GM12878 (cell line): ENCODE measurements around the gene SLC12A6. TPM values are rescaled to one million over a fixed set of nuclear protein-coding genes. Genes with fewer than 3 reads are reported as not detected.

ENCODE experiments used
- ATAC-seq: fragments of 200-7000 bp; cut with Tn5 transposase; 3 replicates; pipeline ENCODE4 v1.9.1; 2020; ENCODE audit warnings: mild to moderate bottlenecking, moderate library complexity
- BruUV-seq: library from RNA; stranded (reverse); fragments of 400-500 nt; replicated peaks from 2 replicates; lab custom pipeline; 2021; lab: Mats Ljungman, UMichigan
- CTCF ChIA-PET: fragments of 300-600 bp; sonication (Branson Sonifier 250); formaldehyde crosslinking; extraction: SDS; loops from one replicate; lab custom pipeline; 2021; ENCODE audit warnings: inconsistent platforms; lab: Yijun Ruan, JAX
- POLR2A ChIA-PET: fragments of 350-600 bp; formaldehyde crosslinking; extraction: SDS; loops from one replicate; lab custom pipeline; 2021; ENCODE audit warnings: inconsistent platforms; lab: Charles Lee
- RAD21 ChIA-PET: fragments of 300-600 bp; sonication (Branson Sonifier 250); formaldehyde crosslinking; loops from one replicate; lab custom pipeline; 2023; ENCODE audit warnings: antibody characterized with exemption; ENCODE audit not compliant: unreplicated experiment; lab: Charles Lee
- SMC1A ChIA-PET: fragments of 300-600 bp; sonication (Branson Sonifier 250); formaldehyde crosslinking; loops from one replicate; lab custom pipeline; 2023; ENCODE audit not compliant: unreplicated experiment, uncharacterized antibody; lab: Charles Lee
- DNase-seq: peaks from one replicate; pipeline ENCODE4 v3.0.0-alpha.2; 2011; ENCODE audit warnings: low read depth, low spot score
- FAIRE-seq: peaks from 3 replicates; lab custom pipeline; 2011; peaks lifted over from hg19 to GRCh38; lab: Jason Lieb, UNC
- H2AFZ ChIP-seq: 2 replicates; pipeline ENCODE4 v1.6.0; 2011; ENCODE audit warnings: low read depth, low read length, control low read depth; ENCODE audit not compliant: control insufficient read depth
- H3K27ac ChIP-seq: 2 replicates; pipeline ENCODE4 v1.5.1; 2011; ENCODE audit warnings: control low read depth; ENCODE audit not compliant: control insufficient read depth, insufficient read depth
- H3K27me3 ChIP-seq, 2 experiments: replicated peaks in 1 of 2; 2 replicates each; pipeline versions ENCODE4 v1.6.0 to v1.6.1; 2011; ENCODE audit warnings: low read length in 1 of 2; ENCODE audit not compliant: control insufficient read depth in 2 of 2, insufficient read depth in 2 of 2
- H3K36me3 ChIP-seq, 2 experiments: 2 replicates each; pipeline ENCODE4 v1.5.1; 2011; ENCODE audit warnings: low read length in 1 of 2; ENCODE audit not compliant: control insufficient read depth in 2 of 2, insufficient read depth in 2 of 2
- H3K4me1 ChIP-seq: 2 replicates; pipeline ENCODE4 v1.6.1; 2011; ENCODE audit warnings: mild to moderate bottlenecking, low read length, moderate library complexity, mixed read lengths; ENCODE audit not compliant: control insufficient read depth, insufficient read depth
- H3K4me2 ChIP-seq: 2 replicates; pipeline ENCODE4 v1.6.0; 2011; ENCODE audit warnings: control low read depth; ENCODE audit not compliant: control insufficient read depth, insufficient read depth
- H3K4me3 ChIP-seq: fragments of 200-600 bp; sonication (generic); 2 replicates; pipeline ENCODE4 v1.5.1; 2016
- H3K79me2 ChIP-seq: 2 replicates; pipeline ENCODE4 v1.6.0; 2011; ENCODE audit warnings: low read length; ENCODE audit not compliant: control insufficient read depth, insufficient read depth
- H3K9ac ChIP-seq: 2 replicates; pipeline ENCODE4 v1.8.0; 2011; ENCODE audit warnings: low read length, control low read depth, mixed read lengths; ENCODE audit not compliant: control insufficient read depth, insufficient read depth
- H3K9me3 ChIP-seq: replicated peaks from 3 replicates; pipeline ENCODE4 v1.5.1; 2011; ENCODE audit warnings: mild to moderate bottlenecking, low read length; ENCODE audit not compliant: control insufficient read depth, insufficient read depth
- H4K20me1 ChIP-seq: 2 replicates; pipeline ENCODE4 v1.6.0; 2011; ENCODE audit not compliant: control insufficient read depth, insufficient read depth
- BCL3 ChIP-seq: IDR thresholded peaks from 2 replicates; pipeline ENCODE4 v1.6.1; 2011; ENCODE audit warnings: borderline replicate concordance, low read depth, mild to moderate bottlenecking, moderate library complexity, low read length; ENCODE audit not compliant: insufficient read depth, poor library complexity, severe bottlenecking
- ETV6 ChIP-seq, 2 experiments: fragments of 450-650 bp in 1 of 2; IDR thresholded peaks in 1 of 2; conservative IDR thresholded peaks in 1 of 2; 2 replicates each; pipeline ENCODE4 v1.6.1; 2014; ENCODE audit warnings: antibody characterized with exemption in 1 of 2, borderline replicate concordance in 1 of 2, low read depth in 1 of 2, mild to moderate bottlenecking in 1 of 2, moderate library complexity in 1 of 2
- PRDM15 ChIP-seq: fragments of 450-650 bp; formaldehyde crosslinking; IDR thresholded peaks from 2 replicates; pipeline ENCODE4 v1.4.0; 2020; ENCODE audit warnings: mild to moderate bottlenecking, moderate library complexity
- RELA ChIP-seq: fragments of 450-650 bp; IDR thresholded peaks from 2 replicates; pipeline ENCODE4 v1.8.0; 2014; ENCODE audit warnings: borderline replicate concordance; ENCODE audit not compliant: partially characterized antibody
- RUNX3 ChIP-seq: IDR thresholded peaks from 2 replicates; pipeline ENCODE4 v1.6.1; 2012; ENCODE audit warnings: low read length, inconsistent platforms
- TCF12 ChIP-seq: IDR thresholded peaks from 2 replicates; pipeline ENCODE4 v1.6.1; 2011; ENCODE audit warnings: low read depth, mild to moderate bottlenecking, low read length
- TCF3 ChIP-seq: IDR thresholded peaks from 2 replicates; pipeline ENCODE4 v1.6.1; 2012; ENCODE audit warnings: low read depth, mild to moderate bottlenecking, low read length, borderline replicate concordance; ENCODE audit not compliant: insufficient read depth
- in situ Hi-C: fragments of 300-500 bp; cut with MboI; formaldehyde crosslinking; loops from 9 replicates; pipeline ENCODE4 v1.14.3; 2018; ENCODE audit warnings: mixed read lengths
- intact Hi-C: fragments of 100-400 bp; cut with micrococcal nuclease; formaldehyde crosslinking; loops from one replicate; pipeline ENCODE4 v1.14.2; 2022; ENCODE audit not compliant: unreplicated experiment
- polyA plus RNA-seq, 11 experiments: library from polyadenylated mRNA; depleted of rRNA in 4 of 11; unstranded in 6 of 11; stranded (reverse) in 5 of 11; fragments of >200 nt; fragmentation: Nextera tagmentation in 4 of 11; fragmentation: Illumina TruSeq in 1 of 11; extraction: Ambion mirVana in 4 of 11; extraction: Trizol in 1 of 11; gene quantifications; 1 replicate in 1 of 11; 2 replicates in 10 of 11; pipeline versions ENCODE4 v1.2.1 to v1.2.3, GENCODE V29; 2011 to 2016; ENCODE audit warnings: inconsistent platforms in 2 of 11, missing spikeins in 2 of 11, low read depth in 1 of 11
- total RNA-seq, 4 experiments: library from RNA; depleted of rRNA in 3 of 4; stranded (reverse); fragments of >200 nt in 3 of 4; fragmentation: Illumina TruSeq in 1 of 4; extraction: Trizol in 1 of 4; gene quantifications; 2 replicates each; pipeline versions ENCODE4 v1.2.1 to v1.2.3, GENCODE V29; 2013 to 2021
- TF ChIP-seq, protein P1 (sequence below): IDR thresholded peaks from 2 replicates; pipeline ENCODE4 v1.6.1; 2012; ENCODE audit warnings: low read length, inconsistent platforms
- TF ChIP-seq, protein P2 (sequence below): IDR thresholded peaks from 2 replicates; pipeline ENCODE4 v1.6.1; 2011; ENCODE audit warnings: low read depth, low read length, improper control_type of control experiment, borderline replicate concordance
- TF ChIP-seq, protein P3 (sequence below): fragments of 450-650 bp; IDR thresholded peaks from 2 replicates; pipeline ENCODE4 v1.6.1; 2017; ENCODE audit warnings: mild to moderate bottlenecking

The SLC12A6 gene
- total and polyA plus RNA-seq, 10 of the 15 experiments (the other 5 are each of a cell fraction or from before 2014, with no cell fraction given): 4.7 to 94.4 (median 34.2) TPM

DNA sequence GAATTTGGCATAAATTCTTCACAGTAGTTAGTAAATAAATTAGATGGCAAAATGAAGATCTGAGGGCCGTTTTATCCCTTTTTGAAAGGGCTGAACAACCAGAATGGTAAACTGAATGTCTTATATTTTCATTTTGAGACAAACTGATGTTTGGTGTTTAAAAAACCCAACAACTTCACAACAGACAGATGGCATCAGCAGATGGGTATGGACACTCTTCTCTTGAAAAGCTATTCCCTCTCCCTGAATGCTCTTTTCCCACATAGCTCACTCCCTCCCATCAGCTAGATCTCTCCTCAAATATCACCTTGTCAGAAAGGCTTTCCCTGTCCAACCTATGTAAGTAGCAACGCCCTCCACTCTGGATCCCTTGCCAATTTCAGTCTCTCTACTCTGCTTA, 79.4 kb downstream of the SLC12A6 start (continued):
- TF ChIP-seq ETV6 (conservative IDR thresholded peaks at IDR 0.05 in 1 of 2, IDR thresholded peaks at IDR 0.05 in 1 of 2; ENCODE audit: borderline replicate concordance in 1 of 2, low read depth in 1 of 2) (no peak), TCF3 (no peak)
- TF ChIP-seq, all 136 proteins: peak for 0

DNA sequence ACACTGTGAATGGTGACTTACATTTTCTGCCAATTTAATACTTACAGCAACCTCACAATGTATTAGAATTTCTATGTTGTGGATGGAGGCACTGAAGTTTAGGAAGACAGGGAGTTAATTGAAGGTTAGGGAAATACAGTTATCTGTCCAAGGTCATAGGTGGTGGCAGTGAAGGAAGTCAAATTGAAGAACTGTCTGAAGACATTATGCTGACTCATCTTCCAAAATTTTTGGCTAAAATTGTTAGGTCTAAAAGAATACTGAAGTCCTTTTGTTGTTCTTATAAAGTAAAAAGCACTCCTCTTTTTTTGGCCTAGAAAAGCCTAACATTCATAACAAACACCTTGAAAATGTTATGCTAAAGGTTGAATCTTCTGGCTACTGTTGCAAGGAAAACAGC, 85.0 kb downstream of the SLC12A6 start:
- RAD21 ChIA-PET: no interaction called here
- CTCF ChIA-PET: interaction anchor here (2.9 kb wide), 1 partner anchor 11 kb away, joined by 9 read pairs; no protein-coding TSS in a partner anchor
- Histone ChIP-seq H3K9ac (no peak overlapping the region), H3K36me3 (peaks cover 7 to 41% of the 10 kb centered on the region in 2 experiments), H3K27me3 (no peaks in the 10 kb centered on the region), H3K4me1 (no peaks in the 10 kb centered on the region), H3K4me3 (no peak overlapping the region), H3K9me3 (no peaks in the 10 kb centered on the region), H3K4me2 (no peak overlapping the region), H3K79me2 (no peaks in the 10 kb centered on the region), H4K20me1 (no peaks in the 10 kb centered on the region), H2AFZ (no peak overlapping the region), H3K27ac (no peak overlapping the region)
- in situ Hi-C loops (no loop called here), intact Hi-C loops (no loop called here)
- FAIRE-seq (no peak), DNase-seq (no peak), ATAC-seq (no peak)
- POLR2A ChIA-PET: no interaction called here
- SMC1A ChIA-PET: interaction anchor here (1.0 kb wide), 1 partner anchor 10 kb away, joined by 3 read pairs; no protein-coding TSS in a partner anchor
- no TSS peak for BruUV-seq
- no peak for TF ChIP-seq TCF12
- no peak for TF ChIP-seq BCL3
- TF ChIP-seq, protein P1, sequence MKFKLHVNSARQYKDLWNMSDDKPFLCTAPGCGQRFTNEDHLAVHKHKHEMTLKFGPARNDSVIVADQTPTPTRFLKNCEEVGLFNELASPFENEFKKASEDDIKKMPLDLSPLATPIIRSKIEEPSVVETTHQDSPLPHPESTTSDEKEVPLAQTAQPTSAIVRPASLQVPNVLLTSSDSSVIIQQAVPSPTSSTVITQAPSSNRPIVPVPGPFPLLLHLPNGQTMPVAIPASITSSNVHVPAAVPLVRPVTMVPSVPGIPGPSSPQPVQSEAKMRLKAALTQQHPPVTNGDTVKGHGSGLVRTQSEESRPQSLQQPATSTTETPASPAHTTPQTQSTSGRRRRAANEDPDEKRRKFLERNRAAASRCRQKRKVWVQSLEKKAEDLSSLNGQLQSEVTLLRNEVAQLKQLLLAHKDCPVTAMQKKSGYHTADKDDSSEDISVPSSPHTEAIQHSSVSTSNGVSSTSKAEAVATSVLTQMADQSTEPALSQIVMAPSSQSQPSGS: no peak
- TF ChIP-seq RELA: no peak
- TF ChIP-seq PRDM15: no peak
- no peak for TF ChIP-seq RUNX3
- TF ChIP-seq, protein P2, sequence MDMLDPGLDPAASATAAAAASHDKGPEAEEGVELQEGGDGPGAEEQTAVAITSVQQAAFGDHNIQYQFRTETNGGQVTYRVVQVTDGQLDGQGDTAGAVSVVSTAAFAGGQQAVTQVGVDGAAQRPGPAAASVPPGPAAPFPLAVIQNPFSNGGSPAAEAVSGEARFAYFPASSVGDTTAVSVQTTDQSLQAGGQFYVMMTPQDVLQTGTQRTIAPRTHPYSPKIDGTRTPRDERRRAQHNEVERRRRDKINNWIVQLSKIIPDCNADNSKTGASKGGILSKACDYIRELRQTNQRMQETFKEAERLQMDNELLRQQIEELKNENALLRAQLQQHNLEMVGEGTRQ: no peak
- TF ChIP-seq, protein P3, sequence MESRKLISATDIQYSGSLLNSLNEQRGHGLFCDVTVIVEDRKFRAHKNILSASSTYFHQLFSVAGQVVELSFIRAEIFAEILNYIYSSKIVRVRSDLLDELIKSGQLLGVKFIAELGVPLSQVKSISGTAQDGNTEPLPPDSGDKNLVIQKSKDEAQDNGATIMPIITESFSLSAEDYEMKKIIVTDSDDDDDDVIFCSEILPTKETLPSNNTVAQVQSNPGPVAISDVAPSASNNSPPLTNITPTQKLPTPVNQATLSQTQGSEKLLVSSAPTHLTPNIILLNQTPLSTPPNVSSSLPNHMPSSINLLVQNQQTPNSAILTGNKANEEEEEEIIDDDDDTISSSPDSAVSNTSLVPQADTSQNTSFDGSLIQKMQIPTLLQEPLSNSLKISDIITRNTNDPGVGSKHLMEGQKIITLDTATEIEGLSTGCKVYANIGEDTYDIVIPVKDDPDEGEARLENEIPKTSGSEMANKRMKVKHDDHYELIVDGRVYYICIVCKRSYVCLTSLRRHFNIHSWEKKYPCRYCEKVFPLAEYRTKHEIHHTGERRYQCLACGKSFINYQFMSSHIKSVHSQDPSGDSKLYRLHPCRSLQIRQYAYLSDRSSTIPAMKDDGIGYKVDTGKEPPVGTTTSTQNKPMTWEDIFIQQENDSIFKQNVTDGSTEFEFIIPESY: no peak
